CD4-positive, alpha-beta T cell treated with Interleukin-10 for 1 hour (primary cell): ENCODE measurements around the gene RPL37A.

ENCODE experiments used
- DNase-seq: peaks from one replicate; pipeline ENCODE4 v3.0.0-alpha.2; 2020

Gene RPL37A

DNA sequence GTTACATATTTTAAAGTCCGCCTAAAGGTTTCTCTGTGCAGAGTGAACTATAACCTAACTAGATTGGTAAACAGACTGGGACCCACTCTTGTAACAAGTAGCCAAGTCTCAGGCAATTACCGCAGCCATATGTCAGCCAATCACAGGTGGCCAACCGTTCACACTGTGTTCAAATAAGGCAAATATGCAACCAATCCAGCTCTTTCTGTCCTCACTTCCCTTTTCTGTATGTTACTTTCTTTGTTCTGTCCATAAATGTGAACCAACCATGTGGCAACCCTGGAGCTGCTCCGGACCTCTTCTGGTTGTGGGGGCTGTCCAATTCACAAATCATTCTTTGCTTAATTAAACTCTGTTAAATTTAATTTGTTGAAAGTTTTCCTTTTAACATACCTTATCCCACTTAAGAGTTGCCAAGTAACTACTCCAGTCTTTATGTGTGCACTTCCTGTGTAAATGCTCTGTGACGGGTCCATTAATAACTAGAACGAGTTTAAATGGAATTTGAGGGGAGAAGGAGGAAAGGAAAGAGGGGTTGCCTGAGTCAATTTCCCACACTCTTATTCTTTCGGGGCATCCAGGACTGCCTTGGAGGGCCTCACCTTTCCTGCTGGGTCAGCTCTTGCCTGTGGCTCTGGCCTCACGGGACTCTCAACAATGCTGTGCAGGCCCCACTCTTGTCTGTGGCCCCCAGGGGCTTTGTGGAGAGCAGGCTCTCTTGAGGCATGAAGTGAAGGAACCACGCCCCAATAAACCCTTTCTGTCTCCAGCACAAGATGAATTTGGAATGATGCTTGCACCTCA is 6.6 kb upstream of the RPL37A start:
- DNase-seq: no peak

DNA sequence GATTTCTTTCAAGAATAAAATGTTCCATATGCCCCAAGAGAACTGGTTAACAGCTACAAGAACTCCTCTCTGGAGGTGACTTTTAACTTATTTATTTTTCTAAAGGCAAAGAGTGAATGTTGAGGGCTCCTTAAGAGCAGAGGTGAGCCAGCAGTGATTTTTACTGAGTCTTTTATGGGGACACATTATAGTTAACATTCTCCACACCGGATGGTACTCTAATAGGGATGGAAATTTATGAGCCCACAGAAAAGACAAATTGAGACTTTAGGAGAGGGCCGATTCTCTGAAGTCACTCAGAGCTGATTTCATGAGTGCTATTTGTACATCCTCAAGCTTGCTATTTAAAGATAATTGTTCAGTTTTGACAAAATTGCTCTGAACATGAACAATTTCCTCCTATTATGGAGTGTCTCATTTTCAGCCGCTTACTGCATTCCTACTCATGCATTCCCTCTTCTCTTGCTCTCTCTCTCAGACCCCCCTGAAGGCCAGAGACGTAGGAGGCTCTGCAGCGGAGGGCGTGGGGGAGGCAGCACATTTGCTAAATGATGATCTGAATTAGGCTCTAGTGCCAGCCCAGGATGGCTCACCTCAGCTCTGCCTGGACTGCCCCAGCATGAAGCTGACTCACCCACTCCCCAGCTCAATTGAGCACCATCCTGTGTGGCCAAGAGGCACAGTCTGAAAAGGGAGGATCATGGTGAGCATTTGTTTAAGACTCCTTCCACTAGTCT is 5.9 kb upstream of the RPL37A start:
- no peak for DNase-seq

DNA sequence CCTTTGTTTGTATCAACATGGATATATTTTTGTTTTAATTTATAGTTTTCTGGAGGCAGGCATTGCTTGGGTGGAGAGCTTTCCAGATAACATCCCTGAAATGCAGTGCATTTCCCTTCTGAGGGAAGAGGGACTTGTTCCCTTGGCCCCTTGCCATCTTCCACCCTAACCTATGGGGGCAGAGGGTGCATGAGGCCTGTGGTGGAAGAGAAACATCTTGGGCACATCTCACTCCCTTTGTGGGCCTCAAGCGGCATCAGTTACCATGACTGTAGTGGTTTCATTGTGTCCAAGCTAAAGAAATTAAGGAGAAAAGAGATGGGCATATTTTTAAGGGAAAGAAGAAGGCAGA is 5.3 kb upstream of the RPL37A start:
- DNase-seq: no peak

DNA sequence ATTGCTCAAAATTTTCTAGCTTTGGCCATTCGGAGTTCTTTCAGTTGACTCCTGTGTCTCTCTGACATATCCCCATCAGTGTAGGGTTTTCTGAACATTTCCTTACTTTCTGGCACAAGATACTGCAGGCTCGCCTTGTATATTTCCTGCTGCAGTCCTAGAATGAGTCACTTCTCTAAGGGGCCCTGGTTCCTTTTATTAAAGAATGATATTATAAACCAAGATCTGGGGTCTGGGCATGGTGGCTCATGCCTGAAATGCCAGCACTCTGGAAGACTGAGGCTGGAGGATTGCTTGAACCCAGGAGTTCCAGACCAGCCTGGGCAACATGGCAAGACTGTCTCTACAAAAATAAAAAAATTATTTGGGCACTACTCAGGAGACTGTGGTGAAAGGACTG is 3.0 kb upstream of the RPL37A start:
- no peak for DNase-seq

DNA sequence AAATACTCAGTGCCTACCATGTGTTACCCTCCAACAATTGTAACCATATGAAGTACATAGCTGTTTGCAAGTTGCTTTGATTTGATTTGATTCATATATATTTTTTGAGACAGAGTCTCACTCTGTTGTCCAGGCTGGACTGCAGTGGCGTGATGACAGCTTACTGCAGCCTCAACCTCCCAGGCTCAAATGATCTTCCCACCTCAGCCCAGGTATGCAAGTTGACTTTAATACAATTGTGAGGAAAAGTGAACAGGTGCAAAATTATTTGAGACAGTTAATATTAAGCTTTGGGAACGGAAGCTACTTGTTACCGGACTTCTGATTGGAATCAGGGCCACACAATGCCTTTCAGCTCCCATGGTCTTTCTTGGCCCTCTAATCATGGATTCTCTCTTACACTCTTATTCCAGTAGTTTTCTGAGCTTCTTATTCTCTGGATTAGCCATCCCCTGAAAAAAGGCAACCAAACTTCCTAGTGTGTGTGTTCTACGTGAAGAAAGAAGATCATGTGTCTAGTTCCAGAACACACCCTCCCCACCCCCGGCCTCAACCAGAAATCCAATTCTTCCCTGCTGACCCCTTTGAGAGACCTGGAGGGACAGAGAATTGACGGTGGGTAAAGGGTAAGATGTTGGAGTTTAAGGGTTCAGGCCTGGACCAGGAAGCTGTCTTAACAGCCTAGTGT is 1.1 kb upstream of the RPL37A start:
- DNase-seq: no peak

DNA sequence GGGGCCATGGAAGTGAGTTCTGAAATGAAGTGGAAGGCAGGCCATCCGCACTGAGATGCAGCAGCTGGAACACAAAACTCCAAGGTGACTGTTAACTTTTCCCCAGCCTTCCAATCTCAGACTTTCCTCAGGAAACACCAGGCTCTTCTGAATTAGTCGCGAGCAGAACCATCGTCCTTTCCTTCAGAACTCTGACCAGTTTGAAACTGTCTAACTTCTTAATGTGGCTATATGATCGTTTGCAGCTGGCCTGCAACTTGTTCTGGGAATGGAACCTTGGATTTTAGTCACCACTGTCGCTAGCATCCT is 620 bp upstream of the RPL37A start:
- no peak for DNase-seq

DNA sequence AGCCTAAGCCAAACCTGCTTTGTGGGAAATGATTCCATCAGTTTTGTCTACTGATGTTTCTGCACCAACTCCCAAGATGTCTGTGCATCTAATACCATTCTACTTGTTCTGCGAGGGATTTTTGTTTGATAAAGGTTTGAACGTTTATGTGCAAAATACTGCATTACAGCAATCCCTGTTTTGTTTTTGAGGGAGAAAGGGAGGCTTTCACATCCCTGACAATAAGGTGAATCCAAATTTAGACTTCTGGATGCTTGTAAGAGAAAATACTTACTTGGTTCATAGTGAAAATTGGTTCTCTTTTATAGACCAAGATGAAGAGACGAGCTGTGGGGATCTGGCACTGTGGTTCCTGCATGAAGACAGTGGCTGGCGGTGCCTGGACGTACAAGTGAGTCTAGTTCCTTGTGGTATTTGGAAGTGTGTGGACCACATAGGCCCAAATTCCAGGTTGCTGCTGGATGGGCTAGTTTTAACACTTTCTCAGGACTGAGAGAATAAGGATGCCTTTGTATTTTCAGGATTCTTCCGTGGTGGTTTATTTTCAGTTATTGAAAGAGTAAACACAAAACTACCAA is 1.1 kb downstream of the RPL37A start:
- DNase-seq: no peak

DNA sequence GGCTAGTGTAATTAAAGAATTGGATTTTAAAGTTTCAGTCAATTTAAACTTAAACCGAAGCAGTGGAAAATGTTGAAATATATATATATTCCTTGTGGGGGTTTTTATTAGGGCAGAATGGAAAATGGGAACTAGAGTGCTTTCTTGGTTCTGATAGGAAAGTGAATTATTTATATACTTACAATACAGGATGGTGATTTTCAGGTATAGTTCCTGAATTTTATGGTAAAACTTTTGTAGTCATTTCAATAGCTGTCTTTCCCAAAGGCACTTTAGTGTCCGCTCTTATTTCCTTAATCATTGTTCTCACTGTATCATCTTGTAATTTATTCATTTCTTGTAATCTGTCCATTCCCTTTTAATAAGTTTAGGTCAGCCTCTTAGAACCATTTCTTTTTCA is 1.9 kb downstream of the RPL37A start:
- no peak for DNase-seq

DNA sequence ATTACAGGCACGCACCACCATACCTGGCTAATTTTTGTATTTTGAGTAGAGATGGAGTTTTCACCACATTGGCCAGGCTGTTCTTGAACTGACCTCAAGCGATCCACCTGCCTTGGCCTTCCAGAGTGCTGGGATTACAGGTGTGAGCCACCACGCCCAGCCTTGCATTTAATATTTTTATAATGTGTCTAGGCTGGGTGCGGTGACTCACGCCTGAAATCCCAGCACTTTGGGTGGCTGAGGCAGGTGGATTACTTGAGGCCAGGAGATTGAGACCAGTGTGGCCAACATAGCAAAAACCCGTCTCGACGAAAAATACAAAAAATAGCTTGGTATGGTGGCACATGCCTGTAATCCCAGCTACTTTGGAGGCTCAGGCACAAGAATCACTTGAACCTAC is 3.2 kb downstream of the RPL37A start:
- DNase-seq: no peak

DNA sequence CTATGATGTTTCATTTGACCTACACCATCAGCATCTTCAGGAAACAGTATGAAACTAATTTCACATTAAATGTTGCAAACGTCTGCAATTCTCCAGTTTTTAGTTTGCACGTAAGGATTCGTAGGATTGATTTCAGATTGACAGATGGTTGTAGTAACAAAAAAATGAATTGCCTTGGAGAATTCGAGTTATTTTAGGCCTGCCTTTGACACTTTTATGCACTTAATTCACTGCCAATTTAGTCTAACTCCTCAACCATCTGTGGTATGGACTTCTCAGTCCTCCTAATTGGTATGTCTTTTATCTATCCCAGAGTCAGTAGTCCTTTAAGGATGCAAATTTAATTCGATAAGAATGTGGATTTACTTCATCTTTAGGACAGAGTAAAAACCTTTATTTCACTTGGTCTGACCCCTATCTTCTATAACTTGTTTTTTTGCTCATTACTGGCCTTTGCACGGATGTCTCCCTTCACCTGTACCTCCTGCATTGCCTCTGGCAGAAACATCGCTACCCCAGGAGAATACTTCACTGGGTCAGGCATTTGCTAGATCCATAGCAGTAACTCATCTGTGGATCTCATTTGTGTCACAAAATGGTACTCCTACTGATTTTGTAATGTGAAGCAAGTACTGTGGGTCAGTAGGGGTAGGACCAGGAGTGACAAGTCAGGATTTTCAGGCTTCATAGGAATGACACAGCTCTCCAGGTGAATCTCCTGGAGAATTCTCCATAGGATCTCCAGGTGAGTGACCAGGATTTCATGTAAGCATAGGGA is 3.9 kb downstream of the RPL37A start:
- DNase-seq: no peak

DNA sequence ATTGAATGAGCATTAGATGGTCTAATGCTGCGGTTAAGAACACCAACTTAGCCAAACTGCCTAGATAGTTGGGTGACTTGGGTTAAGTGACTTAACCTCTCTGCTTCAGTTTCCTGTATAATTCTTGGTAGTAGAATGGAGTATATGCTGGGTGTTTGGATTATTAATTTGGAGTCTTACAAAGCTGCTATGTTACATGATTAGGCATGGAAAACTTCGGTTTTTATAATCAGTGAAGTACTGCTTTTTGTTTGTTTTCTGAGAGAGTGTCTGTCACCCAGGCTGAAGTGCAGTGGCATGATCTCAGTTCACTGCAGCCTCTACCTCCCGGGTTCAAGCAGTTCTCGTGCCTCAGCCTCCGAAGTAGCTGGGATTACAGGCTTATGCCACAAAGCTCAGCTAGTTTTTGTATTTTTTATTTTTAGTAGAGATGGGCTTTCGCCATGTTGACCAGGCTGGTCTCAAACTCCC is 4.5 kb downstream of the RPL37A start:
- DNase-seq: no peak

DNA sequence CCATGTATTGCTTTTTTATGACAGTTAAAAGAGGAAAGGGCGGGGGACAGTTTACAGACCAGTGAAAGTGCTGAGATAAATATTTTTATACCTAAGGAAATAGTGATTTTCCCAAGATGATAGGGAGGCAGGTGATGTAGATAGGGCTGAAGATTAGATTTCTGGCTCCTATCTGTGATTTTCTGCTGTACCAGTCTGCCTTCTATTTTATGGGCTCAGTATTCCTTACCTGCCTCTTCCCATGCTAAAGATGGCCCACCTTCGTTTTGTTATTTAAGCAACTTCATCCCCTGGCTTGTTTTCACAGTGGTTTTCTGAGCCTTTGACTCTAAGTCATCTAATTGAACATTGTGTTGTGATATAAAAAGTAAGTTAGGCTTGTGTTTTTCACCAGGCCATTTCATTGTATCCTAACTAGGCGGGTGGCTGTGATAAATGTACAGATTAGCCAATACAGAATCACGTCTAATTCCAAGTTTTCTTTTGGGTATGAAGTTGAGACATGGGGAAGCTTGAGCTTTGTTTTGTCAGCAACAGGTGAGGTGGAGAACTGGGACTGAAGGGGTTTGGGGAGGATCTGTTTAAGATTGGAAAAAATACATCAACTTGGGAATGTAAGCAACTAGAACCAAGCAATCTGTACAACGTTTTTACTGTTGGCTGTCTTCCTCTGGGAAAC is 5.2 kb downstream of the RPL37A start:
- no peak for DNase-seq

DNA sequence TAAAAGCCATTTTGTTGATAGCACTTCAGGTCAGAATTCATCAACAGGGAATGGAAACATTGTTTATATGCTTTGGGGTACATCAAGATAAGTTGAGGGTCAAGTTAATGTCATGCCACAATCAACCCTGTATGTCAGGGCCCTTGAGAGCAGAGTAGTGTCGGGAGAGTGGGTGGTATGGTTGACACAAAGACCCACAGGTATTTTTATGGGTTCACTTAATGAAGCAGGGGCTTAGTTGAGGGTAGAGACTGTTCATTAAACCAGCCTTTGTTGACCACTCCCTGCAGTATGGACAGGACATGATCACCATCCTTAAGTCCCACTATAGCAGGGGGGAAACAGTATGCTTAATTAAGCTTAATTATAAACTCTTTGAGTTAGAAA is 5.7 kb downstream of the RPL37A start:
- DNase-seq: no peak

DNA sequence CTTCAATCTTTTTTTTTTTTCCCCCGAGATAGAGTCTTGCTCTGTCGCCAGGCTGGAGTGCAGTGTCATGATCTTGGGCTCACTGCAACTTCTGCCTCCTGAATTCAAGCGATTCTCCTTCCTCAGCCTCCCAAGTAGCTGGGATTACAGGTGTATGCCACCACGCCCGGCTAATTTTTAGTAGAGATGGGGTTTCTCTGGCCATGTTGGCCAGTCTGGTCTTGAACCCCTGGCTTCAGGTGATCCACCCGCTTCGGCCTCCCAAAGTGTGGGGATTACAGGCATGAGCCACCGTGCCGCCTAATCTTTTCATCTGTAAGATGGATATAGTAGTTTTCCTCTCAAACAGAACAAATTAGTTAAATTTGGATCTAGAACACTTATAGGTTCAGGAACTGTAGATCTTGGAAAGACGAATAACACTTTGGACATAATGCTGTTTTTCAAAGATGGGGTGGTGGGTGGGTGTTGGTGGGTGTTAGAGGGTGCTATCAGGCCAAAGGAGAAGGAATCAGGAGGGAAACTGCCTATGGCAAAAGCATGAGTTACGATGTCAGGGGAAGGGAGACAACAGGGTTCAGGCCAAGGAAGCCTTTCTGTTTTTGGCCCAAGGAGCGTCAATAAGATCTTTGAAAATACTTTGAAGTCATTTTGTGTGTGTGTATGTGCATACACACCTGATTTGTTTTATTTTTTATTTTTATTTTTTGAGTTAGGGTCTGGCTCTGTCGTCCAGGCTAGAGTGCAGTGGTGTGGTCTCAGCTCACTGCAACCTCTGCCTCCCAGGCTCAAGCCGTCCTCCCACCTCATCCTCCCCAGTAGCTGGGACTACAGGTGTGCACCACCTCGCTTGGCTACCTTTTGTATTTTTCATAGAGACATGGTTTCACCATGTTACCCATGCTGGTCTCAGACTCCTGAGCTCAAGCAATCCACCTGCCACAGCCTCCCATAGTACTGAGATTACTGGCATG is 6.8 kb downstream of the RPL37A start:
- no peak for DNase-seq

DNA sequence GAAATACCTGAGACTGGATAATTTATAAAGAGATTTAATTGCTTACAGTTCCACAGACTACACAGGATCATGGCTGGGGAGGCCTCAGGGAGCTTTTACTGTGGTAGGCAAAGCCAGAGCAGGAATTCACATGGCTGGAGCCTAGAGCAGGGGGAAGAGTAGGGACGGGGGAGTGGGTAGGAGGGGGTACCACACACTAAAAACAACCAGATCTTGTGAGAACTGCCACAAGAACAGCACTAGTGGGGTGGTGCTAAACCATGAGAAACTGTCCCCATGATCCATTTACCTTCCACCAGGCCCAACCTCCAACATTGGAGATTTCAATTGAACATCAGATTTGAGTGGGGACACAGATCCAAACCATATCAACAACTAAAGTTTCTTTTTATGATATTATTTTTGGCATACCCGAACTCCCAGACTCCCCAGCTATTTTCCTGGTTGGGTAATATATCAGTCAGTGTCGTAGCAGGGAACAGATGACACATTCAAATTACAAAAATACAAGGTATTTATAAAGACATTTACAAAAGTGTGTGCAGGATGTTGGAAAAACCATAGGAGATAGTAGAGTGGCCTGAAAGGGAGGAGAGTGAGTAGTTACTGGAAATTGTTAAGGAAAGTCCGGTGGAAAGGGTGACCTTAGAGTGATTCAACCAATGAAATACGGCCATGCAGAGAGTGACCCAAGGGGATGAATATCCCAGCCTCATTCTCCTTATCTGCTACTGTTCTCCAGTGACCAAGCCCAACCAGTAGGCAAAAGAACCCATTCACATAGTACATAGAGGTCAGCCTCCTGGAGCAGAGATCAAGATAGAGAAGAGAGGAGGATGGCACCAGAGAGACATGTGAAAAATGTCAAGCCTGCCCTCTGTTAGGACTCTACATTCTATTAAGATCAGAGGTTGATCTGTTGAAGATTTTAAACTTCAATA is 8.8 kb downstream of the RPL37A start:
- DNase-seq: no peak

DNA sequence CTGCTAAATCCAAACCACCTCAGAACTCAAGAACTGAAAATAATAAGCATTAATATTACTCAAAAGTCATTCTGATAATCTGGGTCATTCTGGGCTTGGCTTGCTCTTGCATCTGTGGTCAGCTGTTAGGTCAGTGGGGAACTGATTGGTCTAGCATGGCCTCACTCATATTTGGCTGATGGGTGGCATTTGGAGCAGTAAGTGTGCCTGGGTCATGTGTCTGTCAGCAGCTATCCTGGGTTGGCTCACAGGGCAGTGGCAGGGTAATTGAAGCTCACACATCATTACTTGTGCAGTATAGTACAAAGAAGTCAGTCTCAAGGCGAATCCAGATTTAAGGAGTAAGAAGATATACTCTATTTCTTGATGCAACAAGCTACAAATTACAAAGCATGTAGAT is 9.6 kb downstream of the RPL37A start:
- DNase-seq: no peak

DNA sequence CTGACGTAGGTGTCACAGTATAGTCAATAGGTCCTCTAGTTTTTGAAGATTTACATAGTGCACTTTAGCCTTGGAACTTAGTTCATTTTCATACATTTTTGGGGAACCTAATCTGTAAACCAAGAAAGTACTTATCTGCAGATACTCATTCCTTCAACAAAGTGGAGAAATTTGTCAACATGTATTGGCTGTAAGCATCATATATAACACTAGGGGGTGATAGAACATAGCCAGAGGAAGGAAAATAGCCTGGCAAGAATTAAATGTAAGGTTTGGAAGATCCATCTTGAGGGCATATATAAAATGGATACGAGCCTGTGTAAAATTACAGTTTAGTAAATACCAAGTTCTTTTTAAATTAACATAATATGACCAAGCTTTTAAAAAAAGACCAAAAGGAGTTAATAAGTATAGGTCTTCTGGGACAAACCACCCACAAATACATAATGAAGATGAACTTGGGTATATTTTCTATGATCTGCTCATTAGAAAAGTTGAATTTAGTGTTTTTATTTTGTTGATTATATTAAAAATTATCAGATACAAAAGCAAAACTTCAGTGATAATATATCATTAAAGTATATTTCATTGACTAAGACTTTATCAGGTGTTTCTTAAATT is 18.2 kb downstream of the RPL37A start:
- DNase-seq: peak; percentile 19

DNA sequence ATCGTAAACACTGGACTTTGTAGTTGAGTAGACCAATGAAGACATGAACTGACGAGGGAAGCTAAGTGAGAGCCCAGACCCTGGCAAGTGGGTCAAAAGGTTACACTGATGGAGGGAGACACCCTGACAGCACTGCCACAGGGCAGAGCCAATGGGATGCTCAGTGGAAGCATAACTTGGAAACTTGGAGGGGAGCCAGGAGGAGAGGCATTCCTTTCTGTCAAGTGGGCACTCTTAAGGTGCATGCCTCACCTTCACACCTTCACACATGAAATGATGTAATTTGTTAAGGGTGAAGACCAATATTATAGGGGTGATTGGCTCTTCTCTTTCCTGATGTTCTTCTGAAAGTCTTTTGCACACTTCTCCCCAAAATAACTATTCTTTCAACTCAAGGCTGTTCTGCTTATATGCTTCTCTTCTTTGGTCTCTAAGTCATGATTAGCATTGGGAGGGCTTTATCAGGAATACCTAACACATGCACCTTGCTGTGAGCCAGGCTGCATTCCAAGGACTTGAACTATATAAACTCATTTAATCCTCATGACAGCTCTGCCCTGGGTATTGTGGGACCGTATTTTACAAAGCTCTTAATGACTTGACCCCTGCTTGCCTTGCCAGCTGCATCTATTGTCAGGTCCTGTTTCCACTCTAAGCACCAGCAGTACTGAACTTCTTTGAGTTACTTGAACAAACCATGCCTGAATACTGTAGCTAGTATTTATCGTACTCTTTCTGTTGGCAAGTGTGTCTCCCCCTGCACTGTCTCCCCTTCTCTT is 19.0 kb downstream of the RPL37A start:
- DNase-seq: no peak
